HepG2 (cell line): Measurements from ENCODE around the gene BRD3. TPM values are rescaled to one million over a fixed set of nuclear protein-coding genes. Genes with fewer than 3 reads are reported as not detected.

Source experiments
- ATF1 ChIP-seq: IDR thresholded peaks from 2 replicates; pipeline ENCODE4 v1.6.1; 2016; ENCODE audit warnings: mild to moderate bottlenecking, control low read depth
- BHLHE40 ChIP-seq: IDR thresholded peaks from 2 replicates; pipeline ENCODE4 v1.6.1; 2011; ENCODE audit warnings: low read length, improper control_type of control experiment
- BORCS8-MEF2B ChIP-seq: sonication (generic); formaldehyde crosslinking; IDR thresholded peaks from 2 replicates; pipeline ENCODE4 v1.8.0; 2022; ENCODE audit warnings: mild to moderate bottlenecking, missing genetic modification reagents
- FOXJ3 ChIP-seq: sonication (generic); formaldehyde crosslinking; IDR thresholded peaks from 2 replicates; pipeline ENCODE4 v1.4.0; 2020; ENCODE audit warnings: missing genetic modification reagents, mild to moderate bottlenecking, borderline replicate concordance
- MBNL3 ChIP-seq: fragments of 250-450 bp; sonication (Bioruptor Pico); conservative IDR thresholded peaks from 2 replicates; pipeline ENCODE4 v1.8.0; 2022; ENCODE audit warnings: mild to moderate bottlenecking, inconsistent platforms
- NFE2L1 ChIP-seq: sonication (generic); formaldehyde crosslinking; IDR thresholded peaks from 2 replicates; pipeline ENCODE4 v1.4.0; 2020; ENCODE audit warnings: missing genetic modification reagents, mild to moderate bottlenecking, borderline replicate concordance
- RAD51 ChIP-seq: fragments of 450-650 bp; IDR thresholded peaks from 2 replicates; pipeline ENCODE4 v1.6.1; 2016; ENCODE audit warnings: borderline replicate concordance
- ZFX ChIP-seq: sonication (generic); formaldehyde crosslinking; IDR thresholded peaks from 2 replicates; pipeline ENCODE4 v1.4.0; 2020; ENCODE audit warnings: mild to moderate bottlenecking, low read depth, missing genetic modification reagents, moderate library complexity
- ZNF24 ChIP-seq: fragments of 450-650 bp; IDR thresholded peaks from 2 replicates; pipeline ENCODE4 v1.6.1; 2017; ENCODE audit warnings: antibody characterized with exemption, mild to moderate bottlenecking
- ZNF557 ChIP-seq: sonication (generic); formaldehyde crosslinking; IDR thresholded peaks from 2 replicates; pipeline ENCODE4 v1.4.0; 2020; ENCODE audit warnings: missing genetic modification reagents
- ZNF781 ChIP-seq: sonication (generic); formaldehyde crosslinking; IDR thresholded peaks from 2 replicates; pipeline ENCODE4 v1.5.1; 2020; ENCODE audit warnings: borderline replicate concordance, mild to moderate bottlenecking, missing genetic modification reagents; ENCODE audit errors: not compliant biosample characterization
- ZNF841 ChIP-seq: sonication (generic); formaldehyde crosslinking; IDR thresholded peaks from 2 replicates; pipeline ENCODE4 v1.8.1; 2023; ENCODE audit warnings: missing genetic modification reagents, borderline replicate concordance
- polyA plus RNA-seq, 8 experiments: library from polyadenylated mRNA; depleted of rRNA in 3 of 8; stranded (reverse) in 7 of 8; unstranded in 1 of 8; fragments of >200 nt; fragmentation: Illumina TruSeq in 4 of 8; extraction: Trizol in 4 of 8; gene quantifications; 2 replicates each; pipeline versions ENCODE4 v1.2.1 to v1.2.3, GENCODE V29; 2011 to 2016; ENCODE audit warnings: low read depth in 4 of 8, missing spikeins in 1 of 8, mixed read lengths in 1 of 8; ENCODE audit not compliant: insufficient read depth in 1 of 8
- total RNA-seq, 5 experiments: library from RNA; depleted of rRNA; stranded (reverse); fragments of >200 nt; fragmentation: Illumina TruSeq; extraction: Trizol; gene quantifications; 2 replicates each; pipeline ENCODE4 v1.2.3, GENCODE V29; 2016; ENCODE audit warnings: low read depth in 1 of 5
- TF ChIP-seq, protein P1 (sequence below): sonication (generic); formaldehyde crosslinking; IDR thresholded peaks from 2 replicates; pipeline ENCODE4 v1.5.0; 2020; ENCODE audit warnings: mild to moderate bottlenecking, missing genetic modification reagents, borderline replicate concordance
- TF ChIP-seq, protein P2 (sequence below): sonication (generic); formaldehyde crosslinking; IDR thresholded peaks from 2 replicates; pipeline ENCODE4 v1.5.1; 2020; ENCODE audit warnings: missing genetic modification reagents, mild to moderate bottlenecking, borderline replicate concordance
- TF ChIP-seq, protein P3 (sequence below): sonication (generic); formaldehyde crosslinking; IDR thresholded peaks from 2 replicates; pipeline ENCODE4 v1.5.1; 2020; ENCODE audit warnings: missing genetic modification reagents, mild to moderate bottlenecking, borderline replicate concordance
- TF ChIP-seq, protein P4 (sequence below): sonication (generic); formaldehyde crosslinking; IDR thresholded peaks from 2 replicates; pipeline ENCODE4 v1.8.0; 2022; ENCODE audit warnings: mild to moderate bottlenecking, missing genetic modification reagents, moderate library complexity
- TF ChIP-seq, protein P5 (sequence below): sonication (generic); formaldehyde crosslinking; IDR thresholded peaks from 2 replicates; pipeline ENCODE4 v1.4.0; 2020; ENCODE audit warnings: missing genetic modification reagents
- TF ChIP-seq, protein P6 (sequence below): sonication (generic); formaldehyde crosslinking; IDR thresholded peaks from 2 replicates; pipeline ENCODE4 v1.5.0; 2020; ENCODE audit warnings: missing genetic modification reagents

Gene BRD3
- total and polyA plus RNA-seq, 2 of the 13 experiments (the other 11 are each of a cell fraction or from before 2014, with no cell fraction given) = 5.9 to 12.9 TPM

DNA sequence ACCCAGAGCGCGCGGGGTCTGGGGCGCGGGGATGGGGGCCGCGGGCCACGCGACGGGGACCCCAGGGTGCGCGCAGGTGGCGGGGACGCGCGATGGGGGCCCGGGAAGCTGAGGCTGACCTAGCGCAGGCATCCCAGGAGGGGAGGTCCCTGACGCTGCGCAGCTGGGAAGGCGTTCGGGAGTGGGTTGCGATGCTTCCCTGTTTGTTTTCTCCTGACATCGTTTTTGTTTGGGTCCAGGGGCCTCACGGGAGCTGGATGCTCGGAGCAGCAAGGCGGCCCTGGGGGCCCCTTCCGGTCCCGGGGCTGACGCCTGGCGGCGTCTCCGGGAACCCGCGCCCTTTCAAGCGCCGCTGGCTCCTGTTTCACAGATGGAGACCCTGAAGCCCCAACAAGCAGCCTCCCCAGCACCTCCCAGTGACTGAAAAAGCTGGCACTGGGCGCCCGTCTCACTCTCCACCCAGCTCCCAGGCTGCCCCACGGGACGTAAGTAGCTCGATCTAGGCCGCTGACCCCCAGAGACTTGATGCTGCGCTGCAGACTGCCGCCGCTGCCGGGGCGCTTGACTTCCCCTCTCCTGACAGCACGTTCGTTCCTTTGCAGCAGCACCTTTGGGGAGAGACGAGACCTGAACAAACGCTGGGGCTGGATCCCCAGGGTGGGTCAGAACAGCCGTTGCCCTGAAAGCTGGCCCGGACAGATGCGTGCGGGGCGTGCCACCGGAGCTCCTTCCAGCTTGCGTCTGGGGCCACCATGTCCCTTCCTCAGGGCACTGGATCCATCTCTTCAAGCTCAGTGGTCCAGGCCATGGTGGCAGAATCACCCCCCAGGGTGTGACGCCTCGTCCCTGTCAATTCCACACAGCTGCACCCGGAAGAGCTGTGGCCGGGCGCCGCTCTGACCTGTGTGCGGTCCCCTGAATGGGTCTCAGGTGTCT, 42.0 kb downstream of the BRD3 start (continued):
- TF ChIP-seq ZNF557 (no peak), ZNF841 (CRISPR knock-in tag) (no peak), ATF1 (no peak), BORCS8-MEF2B (CRISPR knock-in tag) (no peak), ZNF781 (CRISPR knock-in tag) (no peak), RAD51 (no peak), BHLHE40 (no peak), FOXJ3 (CRISPR knock-in tag) (no peak), NFE2L1 (CRISPR knock-in tag) (no peak), ZFX (CRISPR knock-in tag) (peak; percentile 58), ZNF24 (no peak), MBNL3 (CRISPR knock-in tag) (no peak)
- TF ChIP-seq, protein P1, sequence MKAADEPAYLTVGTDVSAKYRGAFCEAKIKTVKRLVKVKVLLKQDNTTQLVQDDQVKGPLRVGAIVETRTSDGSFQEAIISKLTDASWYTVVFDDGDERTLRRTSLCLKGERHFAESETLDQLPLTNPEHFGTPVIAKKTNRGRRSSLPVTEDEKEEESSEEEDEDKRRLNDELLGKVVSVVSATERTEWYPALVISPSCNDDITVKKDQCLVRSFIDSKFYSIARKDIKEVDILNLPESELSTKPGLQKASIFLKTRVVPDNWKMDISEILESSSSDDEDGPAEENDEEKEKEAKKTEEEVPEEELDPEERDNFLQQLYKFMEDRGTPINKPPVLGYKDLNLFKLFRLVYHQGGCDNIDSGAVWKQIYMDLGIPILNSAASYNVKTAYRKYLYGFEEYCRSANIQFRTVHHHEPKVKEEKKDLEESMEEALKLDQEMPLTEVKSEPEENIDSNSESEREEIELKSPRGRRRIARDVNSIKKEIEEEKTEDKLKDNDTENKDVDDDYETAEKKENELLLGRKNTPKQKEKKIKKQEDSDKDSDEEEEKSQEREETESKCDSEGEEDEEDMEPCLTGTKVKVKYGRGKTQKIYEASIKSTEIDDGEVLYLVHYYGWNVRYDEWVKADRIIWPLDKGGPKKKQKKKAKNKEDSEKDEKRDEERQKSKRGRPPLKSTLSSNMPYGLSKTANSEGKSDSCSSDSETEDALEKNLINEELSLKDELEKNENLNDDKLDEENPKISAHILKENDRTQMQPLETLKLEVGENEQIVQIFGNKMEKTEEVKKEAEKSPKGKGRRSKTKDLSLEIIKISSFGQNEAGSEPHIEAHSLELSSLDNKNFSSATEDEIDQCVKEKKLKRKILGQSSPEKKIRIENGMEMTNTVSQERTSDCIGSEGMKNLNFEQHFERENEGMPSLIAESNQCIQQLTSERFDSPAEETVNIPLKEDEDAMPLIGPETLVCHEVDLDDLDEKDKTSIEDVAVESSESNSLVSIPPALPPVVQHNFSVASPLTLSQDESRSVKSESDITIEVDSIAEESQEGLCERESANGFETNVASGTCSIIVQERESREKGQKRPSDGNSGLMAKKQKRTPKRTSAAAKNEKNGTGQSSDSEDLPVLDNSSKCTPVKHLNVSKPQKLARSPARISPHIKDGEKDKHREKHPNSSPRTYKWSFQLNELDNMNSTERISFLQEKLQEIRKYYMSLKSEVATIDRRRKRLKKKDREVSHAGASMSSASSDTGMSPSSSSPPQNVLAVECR = peak; percentile 50
- TF ChIP-seq, protein P2, sequence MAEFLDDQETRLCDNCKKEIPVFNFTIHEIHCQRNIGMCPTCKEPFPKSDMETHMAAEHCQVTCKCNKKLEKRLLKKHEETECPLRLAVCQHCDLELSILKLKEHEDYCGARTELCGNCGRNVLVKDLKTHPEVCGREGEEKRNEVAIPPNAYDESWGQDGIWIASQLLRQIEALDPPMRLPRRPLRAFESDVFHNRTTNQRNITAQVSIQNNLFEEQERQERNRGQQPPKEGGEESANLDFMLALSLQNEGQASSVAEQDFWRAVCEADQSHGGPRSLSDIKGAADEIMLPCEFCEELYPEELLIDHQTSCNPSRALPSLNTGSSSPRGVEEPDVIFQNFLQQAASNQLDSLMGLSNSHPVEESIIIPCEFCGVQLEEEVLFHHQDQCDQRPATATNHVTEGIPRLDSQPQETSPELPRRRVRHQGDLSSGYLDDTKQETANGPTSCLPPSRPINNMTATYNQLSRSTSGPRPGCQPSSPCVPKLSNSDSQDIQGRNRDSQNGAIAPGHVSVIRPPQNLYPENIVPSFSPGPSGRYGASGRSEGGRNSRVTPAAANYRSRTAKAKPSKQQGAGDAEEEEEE = no peak
- TF ChIP-seq, protein P3, sequence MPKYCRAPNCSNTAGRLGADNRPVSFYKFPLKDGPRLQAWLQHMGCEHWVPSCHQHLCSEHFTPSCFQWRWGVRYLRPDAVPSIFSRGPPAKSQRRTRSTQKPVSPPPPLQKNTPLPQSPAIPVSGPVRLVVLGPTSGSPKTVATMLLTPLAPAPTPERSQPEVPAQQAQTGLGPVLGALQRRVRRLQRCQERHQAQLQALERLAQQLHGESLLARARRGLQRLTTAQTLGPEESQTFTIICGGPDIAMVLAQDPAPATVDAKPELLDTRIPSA = no peak; the same call in 1 of the 2 replicates
- TF ChIP-seq, protein P4, sequence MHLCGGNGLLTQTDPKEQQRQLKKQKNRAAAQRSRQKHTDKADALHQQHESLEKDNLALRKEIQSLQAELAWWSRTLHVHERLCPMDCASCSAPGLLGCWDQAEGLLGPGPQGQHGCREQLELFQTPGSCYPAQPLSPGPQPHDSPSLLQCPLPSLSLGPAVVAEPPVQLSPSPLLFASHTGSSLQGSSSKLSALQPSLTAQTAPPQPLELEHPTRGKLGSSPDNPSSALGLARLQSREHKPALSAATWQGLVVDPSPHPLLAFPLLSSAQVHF = no peak
- TF ChIP-seq, protein P5, sequence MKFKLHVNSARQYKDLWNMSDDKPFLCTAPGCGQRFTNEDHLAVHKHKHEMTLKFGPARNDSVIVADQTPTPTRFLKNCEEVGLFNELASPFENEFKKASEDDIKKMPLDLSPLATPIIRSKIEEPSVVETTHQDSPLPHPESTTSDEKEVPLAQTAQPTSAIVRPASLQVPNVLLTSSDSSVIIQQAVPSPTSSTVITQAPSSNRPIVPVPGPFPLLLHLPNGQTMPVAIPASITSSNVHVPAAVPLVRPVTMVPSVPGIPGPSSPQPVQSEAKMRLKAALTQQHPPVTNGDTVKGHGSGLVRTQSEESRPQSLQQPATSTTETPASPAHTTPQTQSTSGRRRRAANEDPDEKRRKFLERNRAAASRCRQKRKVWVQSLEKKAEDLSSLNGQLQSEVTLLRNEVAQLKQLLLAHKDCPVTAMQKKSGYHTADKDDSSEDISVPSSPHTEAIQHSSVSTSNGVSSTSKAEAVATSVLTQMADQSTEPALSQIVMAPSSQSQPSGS (CRISPR knock-in tag) = no peak
- TF ChIP-seq, protein P6, sequence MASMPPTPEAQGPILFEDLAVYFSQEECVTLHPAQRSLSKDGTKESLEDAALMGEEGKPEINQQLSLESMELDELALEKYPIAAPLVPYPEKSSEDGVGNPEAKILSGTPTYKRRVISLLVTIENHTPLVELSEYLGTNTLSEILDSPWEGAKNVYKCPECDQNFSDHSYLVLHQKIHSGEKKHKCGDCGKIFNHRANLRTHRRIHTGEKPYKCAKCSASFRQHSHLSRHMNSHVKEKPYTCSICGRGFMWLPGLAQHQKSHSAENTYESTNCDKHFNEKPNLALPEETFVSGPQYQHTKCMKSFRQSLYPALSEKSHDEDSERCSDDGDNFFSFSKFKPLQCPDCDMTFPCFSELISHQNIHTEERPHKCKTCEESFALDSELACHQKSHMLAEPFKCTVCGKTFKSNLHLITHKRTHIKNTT (CRISPR knock-in tag) = no peak
